Measurements from ENCODE around the gene MT1B.
A peak's percentile ranks its signal among the peaks of the same experiment; 100 is the strongest.

The MT1B gene

GRCh38 chr16:56651586-56651985 is at the start of gene MT1B:
Gene MT1B (plus strand): TSS chr16:56651886. CDS start chr16:56651954, 68 bp downstream.
- DNase-seq (ENCODE audit: low spot score): no peak

- peak; percentile 51 for DNase-seq (ENCODE audit: low spot score)
Measured at GRCh38 chr16:56603589-56603988, 48.1 kb upstream of the MT1B start.

GRCh38 chr16:56604966-56605365 is 46.7 kb upstream of the MT1B start:
- no peak for DNase-seq (ENCODE audit: low spot score)

- no peak for DNase-seq (ENCODE audit: low spot score)
Measured at GRCh38 chr16:56605475-56605874, 46.2 kb upstream of the MT1B start.

- DNase-seq (ENCODE audit: low spot score): no peak
Measured at GRCh38 chr16:56606071-56606475, 45.6 kb upstream of the MT1B start.

- DNase-seq (ENCODE audit: low spot score): no peak
Measured at GRCh38 chr16:56606476-56607108, 45.1 kb upstream of the MT1B start.

GRCh38 chr16:56607109-56607618 is 44.5 kb upstream of the MT1B start:
- DNase-seq (ENCODE audit: low spot score): no peak

- no peak for DNase-seq (ENCODE audit: low spot score)
Measured at GRCh38 chr16:56607675-56608042, 44.0 kb upstream of the MT1B start.

- peak; percentile 84 for DNase-seq (ENCODE audit: low spot score)
Measured at GRCh38 chr16:56608043-56608875, 43.4 kb upstream of the MT1B start, which contains the start of gene MT2A. Gene MT2A (plus strand): TSS chr16:56608584. CDS start chr16:56608656, 72 bp downstream.

- no peak for DNase-seq (ENCODE audit: low spot score)
Measured at GRCh38 chr16:56608876-56609462, 42.7 kb upstream of the MT1B start.

GRCh38 chr16:56609463-56609921 is 42.2 kb upstream of the MT1B start:
- no peak for DNase-seq (ENCODE audit: low spot score)

GRCh38 chr16:56610017-56610608 is 41.6 kb upstream of the MT1B start:
- DNase-seq (ENCODE audit: low spot score): no peak

GRCh38 chr16:56610609-56611111 is 41.0 kb upstream of the MT1B start:
- no peak for DNase-seq (ENCODE audit: low spot score)

- DNase-seq (ENCODE audit: low spot score): no peak
Measured at GRCh38 chr16:56611281-56611833, 40.3 kb upstream of the MT1B start.

- DNase-seq (ENCODE audit: low spot score): no peak
Measured at GRCh38 chr16:56613706-56614105, 38.0 kb upstream of the MT1B start.

GRCh38 chr16:56614549-56614991 is 37.1 kb upstream of the MT1B start:
- no peak for DNase-seq (ENCODE audit: low spot score)

GRCh38 chr16:56615353-56615752 is 36.3 kb upstream of the MT1B start:
- no peak for DNase-seq (ENCODE audit: low spot score)

- DNase-seq (ENCODE audit: low spot score): no peak
Measured at GRCh38 chr16:56616608-56617211, 35.0 kb upstream of the MT1B start.

GRCh38 chr16:56617212-56618085 is 34.2 kb upstream of the MT1B start:
- no peak for DNase-seq (ENCODE audit: low spot score)

- DNase-seq (ENCODE audit: low spot score): no peak
Measured at GRCh38 chr16:56618138-56618537, 33.5 kb upstream of the MT1B start.

Data from HuH-7 (cell line).